ENCODE measurements around the gene CALM3.

CALM3 gene

GRCh38 chr19:46599716-46600373, 1.3 kb upstream of the CALM3 start:
- in situ Hi-C loops (cut with MboI; ENCODE audit: low sequenced_read_pairs): no loop called here

GRCh38 chr19:46600384-46601317, 479 bp upstream of the CALM3 start:
- in situ Hi-C loops (cut with MboI; ENCODE audit: low sequenced_read_pairs): no loop called here

- in situ Hi-C loops (cut with MboI; ENCODE audit: low sequenced_read_pairs): no loop called here
These were observed 1.5 kb downstream of the CALM3 start for GRCh38 chr19:46602392-46603194.

- in situ Hi-C loops (cut with MboI; ENCODE audit: low sequenced_read_pairs): no loop called here
These were observed 2.1 kb downstream of the CALM3 start for GRCh38 chr19:46603195-46603637.

GRCh38 chr19:46603752-46604231, 2.7 kb downstream of the CALM3 start:
- in situ Hi-C loops (cut with MboI; ENCODE audit: low sequenced_read_pairs): no loop called here

- in situ Hi-C loops (cut with MboI; ENCODE audit: low sequenced_read_pairs): no loop called here
These were observed 3.7 kb downstream of the CALM3 start for GRCh38 chr19:46604781-46605355.

GRCh38 chr19:46605356-46605821, 4.3 kb downstream of the CALM3 start:
- in situ Hi-C loops (cut with MboI; ENCODE audit: low sequenced_read_pairs): no loop called here

GRCh38 chr19:46606019-46606418, 4.9 kb downstream of the CALM3 start:
- in situ Hi-C loops (cut with MboI; ENCODE audit: low sequenced_read_pairs): no loop called here

GRCh38 chr19:46606681-46607447, 5.7 kb downstream of the CALM3 start:
- in situ Hi-C loops (cut with MboI; ENCODE audit: low sequenced_read_pairs): no loop called here

- in situ Hi-C loops (cut with MboI; ENCODE audit: low sequenced_read_pairs): no loop called here
These were observed 6.3 kb downstream of the CALM3 start for GRCh38 chr19:46607448-46607841.

GRCh38 chr19:46608178-46608577, 7.0 kb downstream of the CALM3 start:
- in situ Hi-C loops (cut with MboI; ENCODE audit: low sequenced_read_pairs): no loop called here

GRCh38 chr19:46608581-46609345, 7.6 kb downstream of the CALM3 start:
- in situ Hi-C loops (cut with MboI; ENCODE audit: low sequenced_read_pairs): no loop called here

- in situ Hi-C loops (cut with MboI; ENCODE audit: low sequenced_read_pairs): no loop called here
These were observed 8.6 kb downstream of the CALM3 start for GRCh38 chr19:46609511-46610412.

GRCh38 chr19:46610413-46610775, 9.3 kb downstream of the CALM3 start:
- in situ Hi-C loops (cut with MboI; ENCODE audit: low sequenced_read_pairs): no loop called here

- in situ Hi-C loops (cut with MboI; ENCODE audit: low sequenced_read_pairs): no loop called here
These were observed 10.0 kb downstream of the CALM3 start for GRCh38 chr19:46610851-46611770.

GRCh38 chr19:46611776-46612175, 10.6 kb downstream of the CALM3 start:
- in situ Hi-C loops (cut with MboI; ENCODE audit: low sequenced_read_pairs): no loop called here

- in situ Hi-C loops (cut with MboI; ENCODE audit: low sequenced_read_pairs): no loop called here
These were observed 12.4 kb downstream of the CALM3 start for GRCh38 chr19:46613525-46613924.

Measured in HL-60/S4 treated with retinoic acid at 250 ng/mL for 4 days and 3 days (cell line).